Small intestine (tissue), 7 donors: ENCODE data around the gene GJB6. TPM values are rescaled to one million over a fixed set of nuclear protein-coding genes. Genes with fewer than 3 reads are reported as not detected.

Source experiments
- DNase-seq, 2 donors: peaks; one replicate each; pipeline versions ENCODE4 v3.0.0 to v3.0.0-alpha.2; 2013
- FAIRE-seq: peaks from 2 replicates; lab custom pipeline; 2012; peaks lifted over from hg19 to GRCh38; lab: Jason Lieb, UNC
- H3K27ac ChIP-seq, 3 donors: one replicate each; pipeline ENCODE4 v1.5.1; 2013; ENCODE audit warnings: low read length in 2 of 3, mild to moderate bottlenecking in 2 of 3, control low read depth in 1 of 3, inconsistent platforms in 1 of 3, low read depth in 1 of 3, moderate library complexity in 1 of 3
- H3K27me3 ChIP-seq, 3 donors: one replicate each; pipeline ENCODE4 v1.6.1; 2013; ENCODE audit warnings: low read length in 3 of 3, inconsistent platforms in 1 of 3; ENCODE audit not compliant: control insufficient read depth in 3 of 3, insufficient read depth in 3 of 3
- H3K36me3 ChIP-seq, 3 donors: one replicate each; pipeline ENCODE4 v1.6.1; 2013; ENCODE audit warnings: low read length in 3 of 3, inconsistent platforms in 1 of 3, low read depth in 1 of 3, mild to moderate bottlenecking in 1 of 3, moderate library complexity in 1 of 3; ENCODE audit not compliant: control insufficient read depth in 3 of 3, insufficient read depth in 2 of 3
- H3K4me1 ChIP-seq, 3 donors: one replicate each; pipeline ENCODE4 v1.6.1; 2013; ENCODE audit warnings: low read length in 2 of 3, inconsistent platforms in 1 of 3, low read depth in 1 of 3, mild to moderate bottlenecking in 1 of 3, moderate library complexity in 1 of 3; ENCODE audit not compliant: control insufficient read depth in 3 of 3, insufficient read depth in 2 of 3
- H3K4me3 ChIP-seq, 3 donors: one replicate each; pipeline ENCODE4 v1.5.1; 2013; ENCODE audit warnings: low read length in 3 of 3, control low read depth in 1 of 3, inconsistent platforms in 1 of 3, low read depth in 1 of 3, mild to moderate bottlenecking in 1 of 3, moderate library complexity in 1 of 3
- H3K9me3 ChIP-seq, 2 donors: one replicate each; pipeline ENCODE4 v1.6.1; 2013; ENCODE audit warnings: low read depth in 1 of 2, low read length in 1 of 2; ENCODE audit not compliant: control insufficient read depth in 2 of 2, insufficient read depth in 1 of 2
- WGBS, 3 donors: extraction: QIAGEN DNeasy Blood & Tissue Kit; methylation state at CpG; one replicate each; pipeline ENCODE4 v1.1.7; 2013; 5-methylcytosine and 5-hydroxymethylcytosine counted together
- polyA plus RNA-seq, 4 donors: library from polyadenylated mRNA; stranded (reverse) in 3 of 4; unstranded in 1 of 4; fragments of 200-250 nt in 3 of 4; fragments of 120-200 nt in 1 of 4; gene quantifications; one replicate each; pipeline versions ENCODE4 v1.2.1 to v1.2.3, GENCODE V29; 2013
- donor health status: healthy with polysubstance abuse.
- donor health status: control.
- donor health status: control.
- donor health status: Bipolar disorder and iron deficiency.
- donor health status: healthy.

The GJB6 gene
- polyA plus RNA-seq, 4 donors: 0.12 to 0.27 TPM; not detected in 2

- DNase-seq (peak; percentile 16 to 28), FAIRE-seq (no peak)
- 8 to 15% (median 9%) methylated on average over 27 of the region's 27 CpGs for WGBS, 3 donors
- H3K9me3 ChIP-seq: no peaks in the 10 kb centered on the region
- H3K36me3 ChIP-seq: no peaks in the 10 kb centered on the region
- H3K4me3 ChIP-seq: peak overlapping the region in 2 of 3 donors; percentile 19 to 75
- H3K4me1 ChIP-seq: peaks cover 5 to 25% (median 5%) of the 10 kb centered on the region in 3 donors
- H3K27me3 ChIP-seq: peaks cover 0 to 42% (median 10%) of the 10 kb centered on the region in 3 donors
- H3K27ac ChIP-seq: no peak overlapping the region
Measured at GRCh38 chr13:20193907-20194631, 38.0 kb downstream of the GJB6 start.

GRCh38 chr13:20193162-20193906, 38.8 kb downstream of the GJB6 start:
- H3K4me1 ChIP-seq: peaks cover 3 to 23% (median 4%) of the 10 kb centered on the region in 3 donors
- peaks cover 0 to 2% (median 0%) of the 10 kb centered on the region in 3 donors for H3K36me3 ChIP-seq
- no peak overlapping the region for H3K27ac ChIP-seq
- H3K4me3 ChIP-seq: peak overlapping the region in 2 of 3 donors; percentile 19 to 75
- WGBS, 3 donors: 1 to 2% (median 2%) methylated on average over 53 of the region's 53 CpGs
- H3K9me3 ChIP-seq: no peaks in the 10 kb centered on the region
- DNase-seq (peak in 1 of 2 donors; percentile 42), FAIRE-seq (no peak)
- peaks cover 0 to 42% (median 10%) of the 10 kb centered on the region in 3 donors for H3K27me3 ChIP-seq

DNA sequence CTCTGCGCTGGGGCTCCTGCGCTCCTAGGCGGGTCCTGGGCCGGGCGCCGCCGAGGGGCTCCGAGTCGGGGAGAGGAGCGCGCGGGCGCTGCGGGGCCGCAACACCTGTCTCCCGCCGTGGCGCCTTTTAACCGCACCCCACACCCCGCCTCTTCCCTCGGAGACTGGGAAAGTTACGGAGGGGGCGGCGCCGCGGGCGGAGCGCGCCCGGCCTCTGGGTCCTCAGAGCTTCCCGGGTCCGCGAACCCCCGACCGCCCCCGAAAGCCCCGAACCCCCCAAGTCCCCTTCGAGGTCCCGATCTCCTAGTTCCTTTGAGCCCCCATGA, 39.3 kb downstream of the GJB6 start, which contains the start of gene GJB2:
GJB2 (minus strand) TSS at position 103 of the 326 bp plus-strand sequence. CDS start 3,357 bp downstream, outside the sequence.
- peaks cover 0 to 42% (median 10%) of the 10 kb centered on the region in 3 donors for H3K27me3 ChIP-seq
- no peaks in the 10 kb centered on the region for H3K9me3 ChIP-seq
- peak within 1 kb of the TSS; percentile 25 to 75 (median 54) for H3K4me3 ChIP-seq
- peaks cover 0 to 2% (median 0%) of the 10 kb centered on the region in 3 donors for H3K36me3 ChIP-seq
- DNase-seq (peak; percentile 50 to 51), FAIRE-seq (no peak)
- 0 to 1% (median 0%) methylated on average over 20 to 39 of the region's 39 CpGs for WGBS, 3 donors
- peak within 1 kb of the TSS in 2 of 3 donors; percentile 27 to 76 for H3K27ac ChIP-seq
- H3K4me1 ChIP-seq: peaks cover 2 to 18% (median 2%) of the 10 kb centered on the region in 3 donors

- Histone ChIP-seq H3K36me3 (peaks cover 0 to 2% (median 0%) of the 10 kb centered on the region in 3 donors), H3K4me1 (peaks cover 2 to 14% (median 2%) of the 10 kb centered on the region in 3 donors), H3K4me3 (peak overlapping the region; percentile 25 to 75 (median 54)), H3K27me3 (peaks cover 0 to 42% (median 10%) of the 10 kb centered on the region in 3 donors), H3K9me3 (no peaks in the 10 kb centered on the region), H3K27ac (peak overlapping the region in 2 of 3 donors; percentile 27 to 76)
- FAIRE-seq: no peak
- 0 to 2% (median 1%) methylated on average over 27 to 73 of the region's 73 CpGs for WGBS, 3 donors
- DNase-seq: peak; percentile 60 to 72
Measured at GRCh38 chr13:20192158-20192835, 39.8 kb downstream of the GJB6 start.

DNA sequence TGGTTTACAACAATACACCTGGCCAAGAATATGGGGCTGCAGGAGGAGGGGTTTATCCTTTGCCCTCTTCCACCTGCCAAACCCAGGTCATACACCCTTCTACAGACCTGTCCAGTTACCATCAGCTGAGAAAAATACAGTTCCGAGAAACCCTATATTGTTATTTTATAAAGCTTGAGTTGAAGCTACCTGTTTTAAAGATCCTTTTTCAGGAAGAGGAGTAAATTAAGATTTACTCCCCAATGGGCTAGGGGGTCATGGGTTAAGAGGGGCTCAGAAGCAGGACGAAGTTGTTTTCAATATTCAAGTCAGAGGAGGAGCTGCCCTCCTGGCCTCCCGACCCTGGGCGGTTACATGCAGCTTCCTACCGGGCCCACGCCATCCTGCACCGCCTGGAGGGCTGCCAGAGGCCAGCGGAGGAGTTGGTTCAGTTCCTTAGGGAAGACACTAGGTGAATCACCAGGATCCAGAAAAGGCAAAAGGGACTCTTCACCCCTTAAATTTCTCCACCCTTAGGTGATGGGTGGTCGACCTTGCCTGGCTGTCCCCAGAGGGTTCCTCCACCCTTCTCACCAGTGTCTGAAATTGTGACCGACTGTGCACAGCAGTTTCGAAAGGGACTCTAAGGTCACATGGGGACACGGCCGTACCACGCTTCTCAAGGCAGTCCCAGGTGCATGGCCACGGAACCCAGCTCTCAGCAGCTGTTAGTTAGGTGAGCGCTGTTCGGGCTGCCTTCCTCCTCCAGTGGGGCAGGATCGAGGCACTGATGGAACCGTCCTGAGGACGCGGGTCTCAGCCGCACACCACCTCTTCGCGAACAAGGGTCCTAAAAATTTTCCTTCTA, 40.6 kb downstream of the GJB6 start:
- Histone ChIP-seq H3K4me1 (peaks cover 2 to 14% (median 2%) of the 10 kb centered on the region in 3 donors), H3K27me3 (peaks cover 0 to 38% (median 10%) of the 10 kb centered on the region in 3 donors), H3K4me3 (peak overlapping the region; percentile 24 to 75 (median 25)), H3K27ac (peak overlapping the region in 1 of 3 donors; percentile 76), H3K9me3 (no peaks in the 10 kb centered on the region), H3K36me3 (peaks cover 0 to 2% (median 0%) of the 10 kb centered on the region in 3 donors)
- WGBS, 3 donors: 14 to 31% (median 23%) methylated on average over 24 of the region's 24 CpGs
- FAIRE-seq (no peak), DNase-seq (peak; percentile 55 to 57)

DNA sequence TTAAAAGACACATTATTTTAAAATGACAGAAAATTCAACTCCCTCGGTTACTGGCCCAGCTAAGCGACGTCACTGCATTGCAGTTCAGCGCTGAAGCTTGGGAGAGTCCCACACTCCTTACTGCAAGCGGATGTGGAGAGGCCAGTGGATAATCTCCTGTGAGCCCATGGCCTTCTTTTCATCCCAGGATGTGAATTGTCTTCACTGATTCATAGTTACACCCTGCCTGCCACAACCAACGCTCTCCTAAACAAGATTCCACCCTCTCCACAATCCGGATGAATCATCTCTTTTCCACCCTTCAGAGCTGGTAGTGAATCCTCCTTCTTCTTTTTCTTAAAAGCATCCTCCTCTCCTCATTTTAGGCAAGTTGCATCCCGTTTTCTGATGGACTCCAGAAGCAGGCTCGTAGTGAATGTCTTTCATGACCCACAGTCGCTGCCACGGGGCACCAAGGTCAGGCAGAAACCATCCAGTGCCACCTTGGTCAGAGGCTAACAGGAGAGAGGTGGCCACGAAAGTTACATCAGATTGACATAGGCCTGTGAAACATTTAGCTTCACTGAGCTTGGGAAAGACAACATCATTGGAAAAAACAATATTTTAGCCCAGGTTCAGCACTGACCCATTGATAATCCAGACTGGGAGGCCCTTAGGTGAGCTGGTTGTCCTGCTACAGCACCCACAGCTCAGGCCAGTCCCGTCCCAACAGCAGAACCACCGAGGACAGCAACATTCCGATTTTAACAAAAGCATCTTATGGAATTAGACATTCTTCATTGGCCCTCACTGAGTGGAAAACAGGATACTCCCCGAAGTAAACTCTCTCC, 41.4 kb downstream of the GJB6 start:
- no peak for FAIRE-seq
- peaks cover 0 to 2% (median 0%) of the 10 kb centered on the region in 3 donors for H3K36me3 ChIP-seq
- no peak overlapping the region for H3K27ac ChIP-seq
- H3K27me3 ChIP-seq: peaks cover 0 to 32% (median 10%) of the 10 kb centered on the region in 3 donors
- DNase-seq: no peak
- no peaks in the 10 kb centered on the region for H3K9me3 ChIP-seq
- no peak overlapping the region for H3K4me3 ChIP-seq
- peaks cover 2 to 14% (median 2%) of the 10 kb centered on the region in 3 donors for H3K4me1 ChIP-seq
- 72 to 84% (median 73%) methylated on average over 16 of the region's 16 CpGs for WGBS, 3 donors

- Histone ChIP-seq H3K9me3 (no peaks in the 10 kb centered on the region), H3K4me1 (peaks cover 2 to 14% (median 2%) of the 10 kb centered on the region in 3 donors), H3K36me3 (peaks cover 0 to 2% (median 0%) of the 10 kb centered on the region in 3 donors), H3K27me3 (peaks cover 0 to 27% (median 8%) of the 10 kb centered on the region in 3 donors), H3K4me3 (no peak overlapping the region), H3K27ac (no peak overlapping the region)
- FAIRE-seq (no peak), DNase-seq (no peak)
- 31 to 60% (median 41%) methylated on average over 5 of the region's 5 CpGs for WGBS, 3 donors
Measured at GRCh38 chr13:20190076-20190475, 42.0 kb downstream of the GJB6 start.
